NCI-H82 treated with DMSO at 0.1 percent for 48 hours (cell line): ENCODE measurements around the gene SIRT2.
"Not testable (repeated sequence)": the region's sequence is repeated elsewhere in the genome, so short reads cannot be mapped to it uniquely, and the experiment has no call there.

ENCODE experiments used
- DNase-seq: peaks from one replicate; lab custom pipeline; 2025; ENCODE audit not compliant: unreplicated experiment; lab: John Stamatoyannopoulos, UW

SIRT2 gene

GRCh38 chr19:38869160-38869835, 30.1 kb downstream of the SIRT2 start:
- no peak for DNase-seq

GRCh38 chr19:38868551-38868950, 30.9 kb downstream of the SIRT2 start:
- DNase-seq, result no peak

DNA sequence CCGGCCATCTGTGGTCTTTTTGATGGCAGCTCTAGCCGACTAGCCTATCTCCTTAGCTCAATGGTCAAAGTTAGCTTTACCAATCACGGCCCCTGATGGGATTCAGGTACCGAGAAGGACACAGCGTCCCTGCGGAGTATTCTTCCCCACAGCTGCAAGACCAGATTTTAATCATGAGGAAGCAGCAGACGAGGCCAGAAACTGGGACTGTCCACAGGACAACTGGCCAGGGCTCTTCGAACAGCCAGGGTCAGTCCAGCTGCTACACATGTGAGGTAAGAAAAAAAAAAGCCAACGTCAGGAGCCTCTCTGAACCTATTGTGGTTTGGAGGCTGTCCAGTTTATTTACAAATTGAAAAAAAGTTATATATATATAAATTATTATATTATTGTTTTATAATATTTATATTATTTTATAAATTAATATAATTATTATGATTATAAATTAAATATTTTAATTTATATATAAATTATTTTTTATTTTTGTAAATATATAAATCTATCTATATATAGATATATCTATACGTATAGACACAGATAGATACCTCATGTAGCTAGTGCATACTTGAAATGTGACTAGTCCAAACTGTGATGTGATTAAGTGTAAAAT, 32.1 kb downstream of the SIRT2 start:
- no peak for DNase-seq

GRCh38 chr19:38862321-38863059, 36.9 kb downstream of the SIRT2 start:
- no peak for DNase-seq

DNA sequence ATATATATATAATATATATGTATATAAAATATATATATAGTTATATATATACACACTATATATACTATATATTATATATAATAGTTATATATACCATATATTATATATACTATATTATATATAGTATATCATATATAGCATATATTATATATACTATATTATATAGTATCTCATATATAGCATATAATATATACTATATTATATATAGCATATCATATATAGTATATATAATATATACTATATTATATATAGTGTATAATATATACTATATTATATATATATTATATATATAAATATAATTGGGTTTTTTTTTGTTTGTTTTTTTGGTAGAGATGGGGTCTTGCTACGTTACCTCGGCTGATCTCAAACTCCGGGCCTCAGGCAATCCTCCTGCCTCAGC, 38.0 kb downstream of the SIRT2 start:
- DNase-seq, result no peak

- DNase-seq, result not testable (repeated sequence)
Observed at GRCh38 chr19:38859631-38860204, 39.7 kb downstream of the SIRT2 start.

DNA sequence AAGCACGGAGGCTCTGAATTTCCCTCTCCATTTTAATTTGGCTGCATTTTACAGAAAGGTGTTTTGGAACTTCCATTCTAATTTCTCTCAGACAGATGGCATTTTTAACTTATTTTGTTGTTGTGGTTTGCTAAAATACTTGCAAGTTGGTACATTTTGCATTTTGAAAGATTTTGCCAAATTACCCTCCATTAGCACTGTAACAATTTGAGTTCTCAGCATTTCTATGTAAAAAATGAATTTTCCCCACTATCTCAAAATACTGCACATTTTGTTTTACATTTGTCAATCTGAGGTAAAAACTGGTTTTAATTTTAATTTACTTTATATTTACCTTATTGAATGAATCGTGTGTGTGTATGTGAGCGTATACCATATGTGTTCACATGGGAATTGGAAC, 42.6 kb downstream of the SIRT2 start:
- no peak for DNase-seq

GRCh38 chr19:38855751-38856150, 43.7 kb downstream of the SIRT2 start:
- not testable (repeated sequence) for DNase-seq

GRCh38 chr19:38854961-38855360, 44.5 kb downstream of the SIRT2 start:
- DNase-seq, result peak; percentile 16

GRCh38 chr19:38853214-38853613, 46.2 kb downstream of the SIRT2 start:
- no peak for DNase-seq

DNA sequence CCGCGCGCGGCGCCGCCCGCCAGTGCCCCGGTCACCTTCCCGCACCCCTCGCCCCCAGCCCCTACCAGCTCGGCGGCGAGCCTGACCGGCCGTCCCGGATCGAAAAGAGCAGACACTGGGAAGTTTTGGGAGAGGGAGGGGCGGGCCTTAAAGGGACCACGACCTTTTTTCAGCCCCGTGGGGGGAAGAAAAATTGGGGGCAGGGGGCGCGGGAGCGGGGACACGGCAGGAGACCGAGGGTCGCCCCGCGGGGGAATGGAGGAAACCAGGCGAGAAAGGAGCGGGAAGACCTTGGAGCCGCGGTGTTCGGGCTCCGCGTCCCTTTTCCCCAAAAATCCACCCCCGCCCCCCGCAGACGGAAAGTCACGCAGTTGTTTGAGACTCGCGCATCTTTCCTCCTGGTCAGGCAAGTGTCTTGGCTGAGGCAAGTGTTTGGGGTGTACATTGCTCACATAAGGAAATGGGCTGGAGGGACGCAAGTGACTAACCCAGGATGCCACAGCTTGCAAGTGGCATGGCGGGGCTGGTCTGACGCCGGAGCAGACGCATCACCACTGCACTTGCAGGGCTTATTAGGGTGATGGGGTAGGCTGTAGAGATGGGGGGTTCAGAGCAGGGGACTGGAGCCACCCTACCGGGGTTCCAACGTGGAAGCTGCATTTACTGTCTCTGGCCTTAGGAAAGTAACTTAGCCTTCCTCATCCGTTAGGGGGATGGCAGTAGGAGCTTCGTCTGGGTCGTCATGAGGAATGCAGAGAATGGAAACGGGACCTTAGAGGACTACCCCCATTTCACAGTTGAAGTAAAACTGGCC, 47.0 kb downstream of the SIRT2 start:
- no peak for DNase-seq

- DNase-seq, result peak; percentile 82
Observed at GRCh38 chr19:38851622-38852230, 47.7 kb downstream of the SIRT2 start.

DNA sequence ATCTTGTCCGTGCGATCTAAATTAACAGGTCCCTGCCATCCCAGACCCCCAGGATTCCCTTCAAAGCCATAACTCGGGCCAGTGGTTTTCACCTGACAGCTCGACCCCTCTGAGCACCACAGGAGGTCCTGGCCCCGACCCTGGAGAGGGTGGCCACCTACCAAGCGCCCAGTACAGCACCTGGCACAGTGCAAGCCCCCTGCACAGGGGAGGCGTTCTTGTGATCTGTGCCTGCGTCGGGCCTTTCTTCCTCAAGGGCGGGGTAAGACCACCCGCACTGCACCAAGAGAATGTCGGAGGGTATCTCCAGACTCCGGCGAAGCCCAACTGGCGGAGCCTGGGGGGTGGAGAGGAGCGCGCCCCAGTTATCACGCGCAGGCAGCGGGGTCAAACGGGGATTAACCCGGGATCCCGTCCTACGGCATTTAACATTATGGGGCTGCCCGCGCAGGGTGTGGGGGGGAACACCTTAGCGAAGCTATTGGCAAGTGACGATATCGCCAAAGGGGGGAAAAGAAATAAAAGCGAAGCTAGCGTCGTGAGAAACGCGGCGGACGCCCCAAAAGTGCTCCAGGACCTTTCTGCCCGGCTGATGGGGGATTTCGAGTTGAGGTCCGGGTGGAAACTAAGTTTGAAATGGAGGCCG, 48.3 kb downstream of the SIRT2 start:
- peak; percentile 51 for DNase-seq

DNA sequence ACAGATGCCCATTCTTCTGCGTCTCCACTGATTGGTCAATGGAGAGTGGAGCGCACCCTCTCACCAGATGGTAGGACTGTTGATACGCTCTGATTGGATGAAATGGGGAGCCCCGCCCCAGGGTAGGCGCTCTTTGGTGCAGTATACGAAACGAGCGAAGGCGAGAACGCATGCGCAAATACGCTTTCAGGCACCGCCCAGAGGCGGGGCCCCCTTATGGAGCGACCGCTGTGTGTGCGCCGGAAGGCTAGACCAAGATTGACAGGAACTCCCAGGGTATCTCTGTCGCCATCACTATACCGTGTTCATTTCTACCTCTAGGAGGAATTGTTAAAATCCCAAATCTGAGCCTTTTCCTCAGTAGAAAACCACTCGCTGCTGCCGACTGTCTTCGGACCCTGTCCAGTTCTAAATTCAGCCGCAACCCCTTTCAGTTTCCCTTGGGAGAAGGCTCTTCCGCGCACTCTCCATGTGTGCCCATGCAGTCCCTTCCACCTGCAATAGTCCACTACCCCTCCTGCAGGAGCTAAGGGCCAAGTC, 48.9 kb downstream of the SIRT2 start:
- DNase-seq, result no peak

GRCh38 chr19:38849860-38850435, 49.5 kb downstream of the SIRT2 start, which contains the start of gene HNRNPL:
TSS of gene HNRNPL (minus strand) at chr19:38849986. CDS start at chr19:38849966, 20 bp downstream.
- peak; percentile 100 for DNase-seq

DNA sequence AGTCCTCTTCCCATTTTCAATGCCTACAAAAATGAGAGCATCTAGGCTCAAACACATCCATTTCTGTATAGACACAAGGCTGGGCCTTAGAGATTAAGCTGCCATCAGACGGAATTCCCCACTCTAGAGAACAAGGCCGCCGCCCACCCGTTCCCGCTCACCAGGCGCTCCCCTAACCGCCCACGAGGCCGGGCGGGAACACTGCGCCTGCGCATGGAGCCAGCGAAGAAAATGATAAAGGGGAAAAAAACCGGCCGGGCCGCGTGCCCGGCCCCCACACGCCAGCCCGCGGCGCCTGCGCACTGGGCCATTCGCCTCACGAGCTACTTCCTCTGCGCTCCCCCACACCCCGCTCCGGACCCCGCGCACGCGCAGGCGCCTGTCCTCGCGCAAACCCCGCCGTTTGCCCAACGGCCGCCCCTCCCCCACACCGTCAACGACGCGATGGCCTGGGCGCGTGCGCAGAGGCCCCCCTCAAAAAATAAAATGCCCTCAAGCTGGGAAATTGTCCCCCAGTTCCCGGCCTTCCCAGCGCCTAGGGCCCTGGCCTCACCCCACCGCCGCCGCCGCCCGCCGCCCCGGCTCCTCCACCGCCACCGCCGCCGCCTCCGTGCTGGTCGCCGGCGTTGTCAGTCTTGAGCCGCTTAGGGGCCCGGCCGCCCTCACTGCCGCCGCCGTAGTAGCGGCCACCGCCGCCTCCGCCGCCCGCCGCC, 50.1 kb downstream of the SIRT2 start:
- DNase-seq, result peak; percentile 83

DNA sequence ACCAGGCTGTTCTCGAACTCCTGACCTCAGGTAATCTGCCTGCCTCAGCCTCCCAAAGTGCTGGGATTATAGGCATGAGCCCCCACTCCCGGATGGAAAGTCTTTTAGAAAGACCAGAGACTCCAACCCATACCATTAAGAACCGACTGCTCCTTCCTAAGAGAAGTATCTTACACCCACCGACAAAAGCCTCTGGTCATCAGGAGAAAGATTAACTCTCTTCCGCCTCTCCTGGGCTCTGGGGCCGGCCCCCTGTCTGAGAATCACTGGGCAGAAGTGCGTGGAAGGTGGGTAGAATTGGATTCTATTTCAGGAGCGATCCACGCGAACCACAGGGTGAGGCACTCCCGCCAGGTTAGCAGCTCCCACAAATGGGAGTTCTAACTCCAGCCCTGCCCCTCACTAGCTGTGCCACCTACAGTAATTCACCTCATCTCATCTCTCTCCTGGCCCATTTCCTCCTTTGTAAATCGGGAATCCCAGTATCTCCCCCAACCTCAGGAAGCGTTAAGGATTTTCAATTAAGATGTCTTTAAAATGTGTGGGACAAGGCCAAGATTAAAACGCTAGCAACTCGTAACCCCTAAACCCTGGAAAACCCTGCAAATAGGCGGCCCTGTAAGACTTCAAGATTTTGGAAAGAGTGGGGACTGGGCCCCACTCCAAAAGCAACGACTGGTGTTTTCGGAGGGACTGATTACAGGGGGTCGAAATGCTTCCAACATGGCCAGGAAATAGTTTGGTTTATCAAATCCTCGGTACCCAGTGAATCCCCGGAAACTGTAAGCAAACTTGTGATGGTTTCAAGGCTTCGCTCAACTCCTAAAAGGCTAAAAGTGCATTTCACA, 50.9 kb downstream of the SIRT2 start:
- no peak for DNase-seq

GRCh38 chr19:38846097-38846496, 53.3 kb downstream of the SIRT2 start:
- no peak for DNase-seq
